Measurements from ENCODE around the gene NAE1.

NAE1 gene

GRCh38 chr16:66849549-66849948 is 18.8 kb upstream of the NAE1 start:
- DNase-seq (ENCODE audit: low spot score): no peak

DNA sequence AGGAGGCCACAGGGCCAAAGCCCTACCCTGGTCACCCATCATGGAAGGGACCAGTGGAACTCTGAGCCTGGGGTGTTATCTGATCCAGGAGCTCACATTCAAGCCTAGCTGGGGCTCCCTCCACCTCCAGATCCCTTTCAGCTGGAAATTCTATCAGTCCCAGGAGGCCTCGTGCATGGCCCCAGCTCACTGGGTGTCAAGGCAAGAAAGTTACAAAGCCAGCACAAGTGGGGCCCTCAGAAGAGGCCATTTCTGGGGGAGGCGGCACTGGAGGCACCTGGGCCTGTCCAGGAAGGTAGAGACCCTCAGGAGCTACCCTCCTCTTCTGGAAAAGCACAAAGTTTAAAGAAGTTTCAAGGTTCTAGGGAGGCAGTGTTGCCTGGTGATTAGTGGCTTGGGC is 18.2 kb upstream of the NAE1 start:
- no peak for DNase-seq (ENCODE audit: low spot score)

DNA sequence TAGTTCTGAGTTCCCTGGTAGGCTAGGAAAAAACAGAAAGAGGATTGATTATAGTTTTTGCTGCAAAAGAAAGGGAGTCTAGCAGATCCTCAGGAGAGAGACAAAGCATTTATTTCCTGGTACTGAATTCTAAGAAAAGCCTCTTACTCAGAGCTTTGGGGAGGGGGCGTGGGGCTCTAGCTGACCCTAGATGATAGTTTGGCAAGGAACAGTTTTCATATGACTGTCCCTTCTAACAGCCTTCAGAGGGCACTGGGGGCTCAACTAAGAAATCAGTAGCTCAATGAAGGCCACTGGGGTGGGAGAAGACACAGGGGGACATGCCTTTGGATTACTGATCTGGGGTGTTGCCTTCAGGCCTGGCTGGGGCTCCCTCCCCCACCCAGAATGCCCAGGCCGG is 17.4 kb upstream of the NAE1 start:
- no peak for DNase-seq (ENCODE audit: low spot score)

- no peak for DNase-seq (ENCODE audit: low spot score)
These were observed 16.8 kb upstream of the NAE1 start for GRCh38 chr16:66847533-66848067.

DNA sequence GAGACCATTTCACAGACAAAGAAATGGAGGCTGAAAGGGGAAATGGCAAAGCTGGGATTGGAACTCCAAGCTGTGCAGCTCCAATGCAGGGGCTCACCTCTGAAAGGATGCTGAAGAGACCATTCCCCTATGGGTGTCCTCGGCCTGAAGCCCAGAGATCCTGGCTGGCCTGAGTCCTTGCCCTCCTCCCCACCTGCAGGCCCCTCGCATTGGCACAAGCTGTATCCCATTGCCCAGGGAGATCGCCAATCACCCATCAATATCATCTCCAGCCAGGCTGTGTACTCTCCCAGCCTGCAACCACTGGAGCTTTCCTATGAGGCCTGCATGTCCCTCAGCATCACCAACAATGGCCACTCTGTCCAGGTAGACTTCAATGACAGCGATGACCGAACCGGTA is 16.1 kb upstream of the NAE1 start:
- DNase-seq (ENCODE audit: low spot score): no peak

GRCh38 chr16:66846266-66846665 is 15.5 kb upstream of the NAE1 start:
- DNase-seq (ENCODE audit: low spot score): no peak

DNA sequence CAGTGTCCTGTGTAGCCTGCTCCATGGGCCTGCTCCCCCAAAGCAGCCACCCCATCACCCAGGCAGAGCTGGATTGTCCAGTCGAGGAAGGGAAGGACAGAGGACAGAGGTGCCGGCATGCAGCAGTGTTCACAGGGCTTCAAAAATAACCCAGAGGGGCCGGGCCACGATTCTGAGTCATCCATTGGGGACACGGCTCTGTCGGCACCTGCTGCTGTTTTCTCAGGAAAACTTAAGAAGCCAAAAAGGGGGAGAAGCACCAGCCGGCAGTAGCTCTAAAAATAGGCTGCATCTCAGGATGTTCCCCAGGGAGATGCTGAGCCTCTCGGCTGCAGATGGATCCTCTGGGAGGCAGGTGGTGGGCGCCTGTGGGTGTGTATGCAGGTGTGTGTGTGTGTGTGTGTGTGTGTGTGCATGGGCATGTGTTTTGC is 15.0 kb upstream of the NAE1 start:
- DNase-seq (ENCODE audit: low spot score): peak; percentile 41

DNA sequence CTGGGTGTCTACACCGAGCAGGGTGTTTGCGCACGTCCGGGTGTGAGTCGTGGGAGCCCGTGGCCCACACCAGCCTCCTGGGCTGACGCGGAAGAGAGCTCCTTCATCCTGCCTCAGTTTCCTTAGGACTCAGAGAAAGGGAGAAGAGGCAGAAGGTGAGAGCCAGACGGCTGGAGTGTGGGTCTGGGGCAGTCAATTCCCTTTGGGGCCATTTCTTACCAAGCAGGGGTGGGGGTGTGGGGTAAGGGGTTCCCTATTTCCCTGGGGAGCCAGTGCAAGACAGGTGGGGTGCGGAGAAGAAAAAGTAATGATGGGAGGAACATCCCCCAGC is 14.3 kb upstream of the NAE1 start:
- DNase-seq (ENCODE audit: low spot score): no peak

GRCh38 chr16:66844342-66845079 is 13.7 kb upstream of the NAE1 start, which contains the start of gene CA7:
CA7 (plus strand) TSS chr16:66844414; CDS start chr16:66844488, 74 bp downstream.
- peak; percentile 18 for DNase-seq (ENCODE audit: low spot score)

- no peak for DNase-seq (ENCODE audit: low spot score)
These were observed 13.2 kb upstream of the NAE1 start for GRCh38 chr16:66844009-66844341.

- DNase-seq (ENCODE audit: low spot score): no peak
These were observed 12.4 kb upstream of the NAE1 start for GRCh38 chr16:66843191-66843590.

GRCh38 chr16:66842765-66843164 is 12.0 kb upstream of the NAE1 start:
- no peak for DNase-seq (ENCODE audit: low spot score)

DNA sequence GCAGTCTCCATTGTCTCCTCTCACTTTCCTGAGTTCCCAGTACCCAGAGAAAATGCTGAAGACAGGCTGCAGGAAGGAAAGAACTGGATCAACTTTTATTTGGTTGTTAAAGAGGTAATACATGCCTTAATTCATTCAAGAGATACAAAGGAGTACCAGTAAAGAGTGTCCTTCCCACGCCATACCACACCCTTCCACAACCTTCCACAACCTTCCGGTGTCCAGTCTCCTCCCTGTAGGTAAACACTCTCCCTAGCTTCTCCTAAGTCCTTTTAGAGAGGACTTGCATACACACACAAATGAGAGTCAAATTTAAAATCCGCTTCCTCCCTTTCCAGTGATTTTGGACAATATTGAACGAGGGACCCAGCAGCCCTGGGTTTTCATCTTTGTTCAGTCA is 10.6 kb upstream of the NAE1 start:
- DNase-seq (ENCODE audit: low spot score): no peak

DNA sequence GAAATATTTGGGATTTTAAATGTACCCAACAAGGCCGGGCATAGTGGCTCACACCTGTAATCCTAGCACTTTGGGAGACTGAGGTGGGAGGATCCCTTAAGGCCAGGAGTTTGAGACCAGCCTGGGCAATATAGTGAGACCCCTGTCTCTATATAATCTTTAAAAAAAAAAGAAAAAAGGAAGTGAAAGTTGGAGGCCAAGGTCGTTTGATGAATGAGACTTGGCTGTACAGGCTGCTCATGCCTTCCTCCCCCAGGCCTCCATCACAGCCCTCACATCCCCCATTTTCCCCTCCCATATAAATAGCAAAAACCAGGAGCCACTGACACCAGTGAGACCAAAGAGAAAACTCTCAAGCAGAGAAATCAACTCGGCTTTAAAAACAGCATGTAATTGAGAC is 10.1 kb upstream of the NAE1 start:
- no peak for DNase-seq (ENCODE audit: low spot score)

GRCh38 chr16:66834746-66835145 is 4.0 kb upstream of the NAE1 start:
- no peak for DNase-seq (ENCODE audit: low spot score)

DNA sequence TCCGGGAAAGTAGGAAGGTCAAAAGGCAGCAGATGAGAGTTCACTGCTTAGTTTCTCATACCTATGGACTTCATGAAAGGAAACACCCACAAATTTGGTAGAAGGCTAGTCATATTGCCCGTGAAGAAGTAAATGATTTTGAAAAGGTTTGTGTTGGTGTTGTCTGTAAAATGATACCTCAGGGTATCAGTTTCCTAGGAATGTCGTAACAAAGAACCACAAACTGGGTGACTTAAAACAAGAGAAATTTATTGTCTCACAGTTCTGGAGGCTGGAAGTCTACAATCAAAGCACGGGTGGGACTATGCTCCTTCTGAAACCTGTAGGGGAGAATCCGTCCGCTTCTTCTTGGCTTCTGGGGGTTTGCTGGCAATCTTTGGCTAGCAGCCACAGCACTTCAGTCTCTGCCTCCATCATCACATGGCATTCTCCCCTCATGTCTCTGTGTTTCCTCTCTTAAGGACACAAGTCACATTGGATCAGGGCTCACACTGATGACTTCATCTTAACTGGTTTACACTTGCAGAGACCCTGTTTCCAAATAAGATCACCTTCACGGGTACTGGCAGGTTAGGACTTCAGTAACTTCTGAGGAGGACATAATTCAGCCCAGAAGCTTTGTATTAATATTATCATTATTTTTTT is 2.0 kb upstream of the NAE1 start:
- no peak for DNase-seq (ENCODE audit: low spot score)

DNA sequence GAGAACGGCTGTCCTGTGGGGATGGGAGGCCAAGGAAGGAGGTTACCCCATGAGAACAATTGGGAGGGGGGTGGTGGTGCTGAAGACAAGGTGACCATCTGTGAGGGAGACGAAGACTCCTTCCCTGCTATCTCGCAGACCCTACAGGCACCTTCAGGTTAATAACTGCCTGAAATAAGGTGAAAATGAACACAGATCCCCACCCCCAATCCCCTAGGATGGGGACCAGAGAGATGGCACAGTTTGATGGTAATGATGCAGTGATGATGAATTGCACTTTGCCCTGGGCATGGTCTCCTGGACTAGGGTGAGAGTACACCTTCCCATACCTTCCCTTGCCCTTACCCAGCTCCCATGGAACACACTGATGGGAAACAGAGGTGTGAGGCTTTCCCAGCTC is 1.4 kb upstream of the NAE1 start:
- DNase-seq (ENCODE audit: low spot score): no peak

DNA sequence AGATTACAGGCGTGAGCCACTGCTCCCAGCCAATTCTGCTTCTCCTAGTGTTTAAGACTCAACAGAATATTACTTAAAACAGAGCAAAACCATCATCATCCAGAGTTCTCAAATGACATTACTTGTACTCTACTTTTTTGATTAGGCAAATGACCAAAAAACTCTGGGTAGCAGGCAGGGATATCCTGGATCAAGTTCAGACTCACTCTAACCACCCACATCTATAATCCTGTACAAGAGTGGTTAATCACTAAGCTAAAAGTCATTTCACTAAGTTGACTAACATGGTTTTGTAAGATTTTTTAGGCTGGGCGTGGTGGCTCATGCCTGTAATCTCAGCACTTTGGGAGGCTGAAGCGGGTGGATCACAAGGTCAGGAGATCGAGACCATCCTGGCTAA is 6.8 kb downstream of the NAE1 start:
- DNase-seq (ENCODE audit: low spot score): no peak

GRCh38 chr16:66814734-66815133 is 16.0 kb downstream of the NAE1 start:
- DNase-seq (ENCODE audit: low spot score): no peak

- no peak for DNase-seq (ENCODE audit: low spot score)
These were observed 19.7 kb downstream of the NAE1 start for GRCh38 chr16:66811043-66811442.

GRCh38 chr16:66810391-66810790 is 20.4 kb downstream of the NAE1 start:
- no peak for DNase-seq (ENCODE audit: low spot score)

DNA sequence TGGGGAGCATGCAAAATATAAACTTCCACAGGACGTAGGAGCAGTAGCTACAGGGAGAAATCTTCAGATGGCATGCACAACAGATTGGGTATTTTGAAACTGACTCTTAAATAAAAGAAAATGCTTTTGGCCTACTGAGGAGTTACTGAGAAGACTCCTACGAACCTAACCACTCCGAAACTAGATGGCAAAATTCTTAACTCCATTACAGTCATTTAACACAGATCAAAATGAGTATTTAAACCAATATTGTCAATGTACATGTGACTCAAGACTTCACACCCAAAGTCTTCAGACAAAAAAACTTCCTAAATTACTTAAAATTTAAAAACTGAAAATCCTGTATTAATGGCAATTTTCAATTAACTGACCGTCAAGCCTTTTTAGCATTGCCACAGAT is 21.0 kb downstream of the NAE1 start:
- no peak for DNase-seq (ENCODE audit: low spot score)

- DNase-seq (ENCODE audit: low spot score): no peak
These were observed 28.6 kb downstream of the NAE1 start for GRCh38 chr16:66802159-66802558.
